GM12873 (cell line): ENCODE data around the gene SMCHD1.

ENCODE experiments used
- CTCF ChIP-seq: IDR thresholded peaks from 2 replicates; pipeline ENCODE4 v1.5.1; 2012; ENCODE audit warnings: low read depth, mild to moderate bottlenecking, moderate library complexity, low read length, control low read depth; ENCODE audit not compliant: insufficient read depth; ENCODE audit errors: missing control alignments

The SMCHD1 gene

GRCh38 chr18:2683055-2683454, 27.5 kb downstream of the SMCHD1 start:
- no peak for TF ChIP-seq CTCF

- no peak for TF ChIP-seq CTCF
Observed at GRCh38 chr18:2686349-2686968, 30.9 kb downstream of the SMCHD1 start.

GRCh38 chr18:2687390-2688001, 32.0 kb downstream of the SMCHD1 start:
- no peak for TF ChIP-seq CTCF

- no peak for TF ChIP-seq CTCF
Observed at GRCh38 chr18:2692508-2692907, 37.0 kb downstream of the SMCHD1 start.

- TF ChIP-seq CTCF = no peak
Observed at GRCh38 chr18:2697184-2697583, 41.7 kb downstream of the SMCHD1 start.

- TF ChIP-seq CTCF = no peak
Observed at GRCh38 chr18:2699001-2699400, 43.5 kb downstream of the SMCHD1 start.

GRCh38 chr18:2704541-2704940, 49.0 kb downstream of the SMCHD1 start:
- TF ChIP-seq CTCF = no peak

- no peak for TF ChIP-seq CTCF
Observed at GRCh38 chr18:2706903-2707302, 51.4 kb downstream of the SMCHD1 start.
